ENCODE data around the gene TMEM108.

GRCh38 chr3:133032301-133032700 is 5.9 kb upstream of the TMEM108 start:
- no peak for TF ChIP-seq CTCF (IDR thresholded peaks at IDR 0.05)
- TF ChIP-seq POLR2A (IDR thresholded peaks at IDR 0.05), result no peak
- no peak for TF ChIP-seq EP300 (IDR thresholded peaks at IDR 0.05)
- no peak for TF ChIP-seq POLR2AphosphoS5 (IDR thresholded peaks at IDR 0.05)

All from suprapubic skin (tissue), 4 donors.